GM20000 (cell line): ENCODE measurements around the gene ZNF469.

Experiments
- DNase-seq: peaks from one replicate; pipeline ENCODE4 v3.0.0; 2012; ENCODE audit warnings: low spot score
- CTCF ChIP-seq: IDR thresholded peaks from 2 replicates; pipeline ENCODE4 v1.5.1; 2012; ENCODE audit warnings: mild to moderate bottlenecking, control low read depth; ENCODE audit errors: extremely low read depth, missing control alignments

ZNF469 gene

GRCh38 chr16:88429387-88430184 is 46.8 kb downstream of the ZNF469 start:
- no peak for DNase-seq
- TF ChIP-seq CTCF = no peak

- DNase-seq = peak; percentile 79
- TF ChIP-seq CTCF = no peak
Measured at GRCh38 chr16:88430185-88430523, 47.4 kb downstream of the ZNF469 start.

GRCh38 chr16:88430524-88431446 is 48.0 kb downstream of the ZNF469 start:
- peak; percentile 91 for DNase-seq
- TF ChIP-seq CTCF = no peak

GRCh38 chr16:88431651-88432050 is 48.9 kb downstream of the ZNF469 start:
- no peak for DNase-seq
- no peak for TF ChIP-seq CTCF

GRCh38 chr16:88432174-88432573 is 49.4 kb downstream of the ZNF469 start:
- no peak for DNase-seq
- no peak for TF ChIP-seq CTCF
